Measurements from ENCODE around the gene FFAR1.
"Not testable (repeated sequence)": the region's sequence is repeated elsewhere in the genome, so short reads cannot be mapped to it uniquely, and the experiment has no call there.

The FFAR1 gene

GRCh38 chr19:35345671-35346111 lies 2.0 kb upstream of the FFAR1 start:
- DNase-seq = no peak

GRCh38 chr19:35346193-35347052 lies 1.3 kb upstream of the FFAR1 start:
- peak; percentile 63 for DNase-seq

GRCh38 chr19:35347930-35348298 lies 212 bp downstream of the FFAR1 start:
- no peak for DNase-seq

- no peak for DNase-seq
These were observed 1.4 kb downstream of the FFAR1 start for GRCh38 chr19:35348911-35349611.

GRCh38 chr19:35349614-35350521 lies 2.2 kb downstream of the FFAR1 start:
- no peak for DNase-seq

GRCh38 chr19:35350591-35350990 lies 2.9 kb downstream of the FFAR1 start:
- DNase-seq = no peak

- no peak for DNase-seq
These were observed 3.9 kb downstream of the FFAR1 start for GRCh38 chr19:35351411-35352176.

GRCh38 chr19:35352177-35352447 lies 4.4 kb downstream of the FFAR1 start:
- DNase-seq = no peak

- peak; percentile 76 for DNase-seq
These were observed 5.0 kb downstream of the FFAR1 start for GRCh38 chr19:35352448-35353304.

GRCh38 chr19:35353635-35354034 lies 5.9 kb downstream of the FFAR1 start:
- DNase-seq = no peak

GRCh38 chr19:35354898-35355297 lies 7.2 kb downstream of the FFAR1 start:
- no peak for DNase-seq

GRCh38 chr19:35355791-35356460 lies 8.2 kb downstream of the FFAR1 start:
- DNase-seq = no peak

GRCh38 chr19:35357867-35358573 lies 10.3 kb downstream of the FFAR1 start, which contains the start of gene FFAR3:
Gene FFAR3, plus strand, starts transcription at chr19:35358460. Its CDS starts 431 bp downstream, at chr19:35358891.
- no peak for DNase-seq

GRCh38 chr19:35358834-35359233 lies 11.1 kb downstream of the FFAR1 start:
- not testable (repeated sequence) for DNase-seq

- not testable (repeated sequence) for DNase-seq
These were observed 11.7 kb downstream of the FFAR1 start for GRCh38 chr19:35359395-35359794.

- DNase-seq = not testable (repeated sequence)
These were observed 12.4 kb downstream of the FFAR1 start for GRCh38 chr19:35360081-35360480.

GRCh38 chr19:35360880-35361420 lies 13.2 kb downstream of the FFAR1 start:
- no peak for DNase-seq

GRCh38 chr19:35362261-35363000 lies 14.7 kb downstream of the FFAR1 start:
- no peak for DNase-seq

- DNase-seq = no peak
These were observed 15.4 kb downstream of the FFAR1 start for GRCh38 chr19:35363001-35363590.

Measured in stimulated activated CD4-positive, alpha-beta T cell treated with anti-CD3 and anti-CD28 coated beads, Interleukin-4, amount 100 ng/mL, for 24 hours (primary cell).